Aorta (tissue), 5 donors: ENCODE results near the gene CMIP. TPM values are rescaled to one million over a fixed set of nuclear protein-coding genes. Genes with fewer than 3 reads are reported as not detected.

Experiments used
- ATAC-seq: fragments of 200-7000 bp; cut with Tn5 transposase; one replicate; pipeline ENCODE4 v1.9.1; 2022; ENCODE audit warnings: moderate library complexity; ENCODE audit not compliant: low FRiP score
- DNase-seq, 2 donors: peaks; one replicate each; pipeline ENCODE4 v3.0.0-alpha.2; 2020
- H3K27ac ChIP-seq, 2 donors: one replicate each; pipeline ENCODE4 v1.5.1; 2013; ENCODE audit warnings: low read length in 2 of 2, mild to moderate bottlenecking in 2 of 2, moderate library complexity in 2 of 2, control low read depth in 1 of 2, inconsistent platforms in 1 of 2, low read depth in 1 of 2
- H3K27me3 ChIP-seq, 2 donors: one replicate each; pipeline ENCODE4 v1.6.1; 2013; ENCODE audit warnings: control low read depth in 1 of 2, low read length in 1 of 2, mild to moderate bottlenecking in 1 of 2, moderate library complexity in 1 of 2; ENCODE audit not compliant: insufficient read depth in 2 of 2, control insufficient read depth in 1 of 2
- H3K36me3 ChIP-seq, 2 donors: one replicate each; pipeline ENCODE4 v1.6.1; 2013; ENCODE audit warnings: control low read depth in 1 of 2, low read length in 1 of 2, mild to moderate bottlenecking in 1 of 2; ENCODE audit not compliant: insufficient read depth in 2 of 2, control insufficient read depth in 1 of 2
- H3K4me1 ChIP-seq, 2 donors: one replicate each; pipeline ENCODE4 v1.6.1; 2013; ENCODE audit warnings: low read length in 2 of 2, control low read depth in 1 of 2, mild to moderate bottlenecking in 1 of 2, moderate library complexity in 1 of 2; ENCODE audit not compliant: insufficient read depth in 2 of 2, control insufficient read depth in 1 of 2
- H3K4me3 ChIP-seq, 2 donors: one replicate each; pipeline ENCODE4 v1.5.1; 2013; ENCODE audit warnings: low read length in 2 of 2, control low read depth in 1 of 2, mild to moderate bottlenecking in 1 of 2
- H3K9me3 ChIP-seq: one replicate; pipeline ENCODE4 v1.6.1; 2013; ENCODE audit warnings: mild to moderate bottlenecking, low read length; ENCODE audit not compliant: control insufficient read depth
- WGBS, 2 donors: extraction: QIAGEN DNeasy Blood & Tissue Kit; methylation state at CpG; one replicate each; pipeline ENCODE4 v1.1.7; 2013; 5-methylcytosine and 5-hydroxymethylcytosine counted together
- intact Hi-C, 2 donors: fragments of 100-400 bp; cut with DNase I; formaldehyde crosslinking; loops; one replicate each; pipeline versions ENCODE4 v1.14.2 to v1.15.0; 2022
- microRNA-seq, 2 donors: library from miRNA; unstranded; fragments of <30 nt; microRNA quantifications; one replicate each; pipeline ENCODE4 v1.2.0, GENCODE V29; 2020
- polyA plus RNA-seq, 2 donors: library from polyadenylated mRNA; stranded (reverse); fragments of 200-250 nt; gene quantifications; one replicate each; pipeline ENCODE4 v1.2.3, GENCODE V29; 2013
- total RNA-seq, 2 donors: library from RNA; stranded (reverse); fragmentation: NEBNext Ultra II Directional; extraction: Animal tissue kit (Norgen Biotek cat#: 25700); gene quantifications; one replicate each; pipeline ENCODE4 v1.2.1, GENCODE V29; 2021
- donor health status: healthy with polysubstance abuse.
- donor health status: Bipolar disorder and iron deficiency.
- donor health status: DM: no; HTN: no; CAD: no.
- donor health status: DM: no; HTN: no; CAD: no.
- donor health status: DM: yes; HTN: yes; CAD: no.

CMIP gene
- total and polyA plus RNA-seq, 4 donors = 2.4 to 96.3 (median 27.9) TPM

- 67 to 68% methylated on average over 13 of the region's 13 CpGs for WGBS, 2 donors
- no peaks in the 10 kb centered on the region for H3K36me3 ChIP-seq
- H3K4me1 ChIP-seq = no peaks in the 10 kb centered on the region
- no peaks in the 10 kb centered on the region for H3K27me3 ChIP-seq
- ATAC-seq = peak; percentile 76
- no peak overlapping the region for H3K4me3 ChIP-seq
- DNase-seq = peak in 1 of 2 donors; percentile 85
- intact Hi-C loops = no loop called here
- no peak overlapping the region for H3K27ac ChIP-seq
- H3K9me3 ChIP-seq = no peaks in the 10 kb centered on the region
These were observed 307.7 kb downstream of the CMIP start for GRCh38 chr16:81752225-81752875.

DNA sequence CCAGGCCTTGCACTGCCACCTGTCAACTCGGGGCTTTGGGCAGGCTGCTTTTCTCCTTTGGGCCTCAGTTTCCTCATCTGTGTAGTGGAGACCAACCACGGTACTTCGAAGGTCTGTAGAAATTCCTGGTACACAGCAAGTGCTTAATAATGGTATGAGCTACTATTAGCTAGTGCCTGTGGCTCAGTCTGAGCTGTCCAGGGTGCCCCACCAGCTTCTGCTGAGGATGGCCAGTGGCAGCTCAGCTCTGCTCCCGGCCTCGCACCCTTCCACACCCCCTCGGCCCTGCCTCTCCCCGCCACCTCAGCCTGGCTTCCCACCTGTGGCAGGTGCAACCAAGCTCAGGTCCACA, 308.2 kb downstream of the CMIP start:
- no peaks in the 10 kb centered on the region for H3K9me3 ChIP-seq
- intact Hi-C loops = no loop called here
- H3K4me3 ChIP-seq = no peak overlapping the region
- no peak for DNase-seq
- H3K27ac ChIP-seq = no peak overlapping the region
- no peaks in the 10 kb centered on the region for H3K36me3 ChIP-seq
- H3K4me1 ChIP-seq = no peaks in the 10 kb centered on the region
- no peak for ATAC-seq
- H3K27me3 ChIP-seq = no peaks in the 10 kb centered on the region
- 91 to 93% methylated on average over 7 of the region's 7 CpGs for WGBS, 2 donors

GRCh38 chr16:81754858-81755257, 310.2 kb downstream of the CMIP start:
- no peak overlapping the region for H3K4me3 ChIP-seq
- no peaks in the 10 kb centered on the region for H3K4me1 ChIP-seq
- 83 to 90% methylated on average over 1 of the region's 1 CpG for WGBS, 2 donors
- DNase-seq (no peak), ATAC-seq (no peak)
- H3K9me3 ChIP-seq = no peaks in the 10 kb centered on the region
- H3K27ac ChIP-seq = no peak overlapping the region
- H3K36me3 ChIP-seq = no peaks in the 10 kb centered on the region
- intact Hi-C loops = no loop called here
- H3K27me3 ChIP-seq = no peaks in the 10 kb centered on the region

- Histone ChIP-seq H3K27me3 (no peaks in the 10 kb centered on the region), H3K9me3 (no peaks in the 10 kb centered on the region), H3K36me3 (no peaks in the 10 kb centered on the region), H3K27ac (no peak overlapping the region), H3K4me1 (no peaks in the 10 kb centered on the region), H3K4me3 (no peak overlapping the region)
- 54 to 55% methylated on average over 13 of the region's 13 CpGs for WGBS, 2 donors
- intact Hi-C loops = no loop called here
- ATAC-seq (no peak), DNase-seq (peak in 1 of 2 donors; percentile 59)
These were observed 311.5 kb downstream of the CMIP start for GRCh38 chr16:81755915-81756614.

DNA sequence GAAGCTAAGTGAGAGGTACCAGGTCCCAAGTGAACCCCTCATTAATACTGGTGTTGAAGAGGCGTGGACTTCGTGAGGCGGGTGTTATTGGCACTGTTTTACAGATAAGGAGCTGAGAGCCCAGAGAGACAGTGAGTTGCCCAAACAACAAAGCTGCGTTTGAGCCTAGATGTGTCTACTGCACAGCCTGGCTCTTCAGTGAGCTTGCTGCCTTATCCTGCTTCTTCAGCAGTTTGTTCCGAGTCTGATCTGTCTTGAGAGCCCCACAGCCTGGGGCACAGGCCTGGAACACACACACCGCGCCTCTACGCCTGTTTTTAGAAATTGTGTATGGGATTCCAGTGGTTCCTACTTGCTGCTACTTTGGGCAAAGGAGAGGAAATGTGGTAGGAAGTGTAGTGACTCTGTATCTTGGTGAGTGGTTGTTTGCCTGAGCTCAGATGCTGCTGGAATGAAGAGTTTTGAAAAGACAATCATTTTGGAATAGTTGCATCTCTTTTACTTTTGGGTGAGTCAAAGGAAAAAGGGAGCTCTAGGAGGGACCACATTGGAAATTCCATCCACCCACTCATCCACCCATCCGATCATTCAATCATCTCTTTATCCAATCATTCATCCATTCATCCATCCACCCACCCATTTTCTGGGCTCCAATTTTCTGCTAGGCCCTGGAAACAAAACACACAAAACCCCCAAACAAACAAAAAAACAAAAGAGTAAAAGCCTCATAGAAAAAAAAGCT, 312.2 kb downstream of the CMIP start:
- no peak for ATAC-seq
- 67 to 75% methylated on average over 9 of the region's 9 CpGs for WGBS, 2 donors

GRCh38 chr16:81758376-81758775, 313.8 kb downstream of the CMIP start:
- no peak for ATAC-seq
- WGBS, 2 donors = 32 to 36% methylated on average over 2 of the region's 2 CpGs
- H3K4me1 ChIP-seq = no peaks in the 10 kb centered on the region

More for the DNA sequence above, 312.2 kb downstream of the CMIP start:
- H3K4me1 ChIP-seq = no peaks in the 10 kb centered on the region
- no peak for DNase-seq
- H3K9me3 ChIP-seq = no peaks in the 10 kb centered on the region
- H3K27ac ChIP-seq = no peak overlapping the region
- H3K27me3 ChIP-seq = no peaks in the 10 kb centered on the region
- no peak overlapping the region for H3K4me3 ChIP-seq
- intact Hi-C loops = no loop called here
- no peaks in the 10 kb centered on the region for H3K36me3 ChIP-seq

More at GRCh38 chr16:81758376-81758775, 313.8 kb downstream of the CMIP start:
- intact Hi-C loops = no loop called here
- no peaks in the 10 kb centered on the region for H3K36me3 ChIP-seq
- H3K4me3 ChIP-seq = no peak overlapping the region
- no peaks in the 10 kb centered on the region for H3K27me3 ChIP-seq
- H3K9me3 ChIP-seq = no peaks in the 10 kb centered on the region
- DNase-seq = no peak
- H3K27ac ChIP-seq = no peak overlapping the region

Small RNA genes lying within 50 kb of the gene (microRNA-seq; reads per million reads assigned to microRNA genes)
- 0 reads per million in 2 donors for gene MIR6504
- 2.0 to 2.4 reads per million in 2 donors for gene MIR7854

Other genes starting within 250 kb of the CMIP start
- not detected for gene BCO1, start 206.1 kb upstream of the CMIP start, total RNA-seq
- gene BCO1, start 206.1 kb upstream of the CMIP start, polyA plus RNA-seq = 1 to 10 TPM in 1 of 2 donors, not detected in 1; 3.5 TPM
- 10 to 100 TPM; 11.5 to 11.9 TPM for gene GAN, start 129.8 kb upstream of the CMIP start, total RNA-seq
- 1 to 10 TPM in 1 of 2 donors, under 1 TPM in 1; 0.87 to 1.5 TPM for gene GAN, start 129.8 kb upstream of the CMIP start, polyA plus RNA-seq